ENCODE results near the gene PCNT.

Gene PCNT

DNA sequence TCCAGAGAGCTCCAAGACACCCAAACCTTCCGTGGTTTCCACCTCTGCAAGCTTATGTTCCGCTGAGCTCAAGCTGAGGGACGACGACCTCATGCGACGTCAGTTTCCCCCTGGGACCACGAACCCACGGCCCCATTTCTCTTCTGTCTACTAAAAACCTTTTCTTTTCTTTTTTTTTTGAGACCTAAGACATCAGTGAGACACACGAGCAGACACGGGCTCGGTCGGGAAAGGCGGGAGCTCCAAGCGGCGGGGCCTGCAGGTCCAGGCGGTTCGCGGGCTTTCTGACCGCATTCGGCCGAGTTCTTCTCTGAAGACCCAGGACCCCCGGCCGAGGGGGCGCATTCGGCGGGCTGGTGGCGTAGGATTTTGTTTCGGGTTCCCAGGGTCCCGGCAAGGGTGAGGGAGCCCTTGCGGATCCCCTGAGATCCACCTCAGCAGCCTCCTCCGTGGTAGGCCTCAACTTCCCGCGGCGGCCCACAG, 688 bp upstream of the PCNT start:
- no peak for TF ChIP-seq CTCF (IDR thresholded peaks at IDR 0.05)
- TF ChIP-seq ZFX (IDR thresholded peaks at IDR 0.05; ENCODE audit: borderline replicate concordance) = no peak
- H3K27ac ChIP-seq = peak overlapping the region; percentile 99

- TF ChIP-seq CTCF (IDR thresholded peaks at IDR 0.05) = no peak; the same call in 1 of the 2 replicates
- no peak for TF ChIP-seq ZFX (IDR thresholded peaks at IDR 0.05; ENCODE audit: borderline replicate concordance)
Observed at GRCh38 chr21:46324390-46325072, 575 bp downstream of the PCNT start.

DNA sequence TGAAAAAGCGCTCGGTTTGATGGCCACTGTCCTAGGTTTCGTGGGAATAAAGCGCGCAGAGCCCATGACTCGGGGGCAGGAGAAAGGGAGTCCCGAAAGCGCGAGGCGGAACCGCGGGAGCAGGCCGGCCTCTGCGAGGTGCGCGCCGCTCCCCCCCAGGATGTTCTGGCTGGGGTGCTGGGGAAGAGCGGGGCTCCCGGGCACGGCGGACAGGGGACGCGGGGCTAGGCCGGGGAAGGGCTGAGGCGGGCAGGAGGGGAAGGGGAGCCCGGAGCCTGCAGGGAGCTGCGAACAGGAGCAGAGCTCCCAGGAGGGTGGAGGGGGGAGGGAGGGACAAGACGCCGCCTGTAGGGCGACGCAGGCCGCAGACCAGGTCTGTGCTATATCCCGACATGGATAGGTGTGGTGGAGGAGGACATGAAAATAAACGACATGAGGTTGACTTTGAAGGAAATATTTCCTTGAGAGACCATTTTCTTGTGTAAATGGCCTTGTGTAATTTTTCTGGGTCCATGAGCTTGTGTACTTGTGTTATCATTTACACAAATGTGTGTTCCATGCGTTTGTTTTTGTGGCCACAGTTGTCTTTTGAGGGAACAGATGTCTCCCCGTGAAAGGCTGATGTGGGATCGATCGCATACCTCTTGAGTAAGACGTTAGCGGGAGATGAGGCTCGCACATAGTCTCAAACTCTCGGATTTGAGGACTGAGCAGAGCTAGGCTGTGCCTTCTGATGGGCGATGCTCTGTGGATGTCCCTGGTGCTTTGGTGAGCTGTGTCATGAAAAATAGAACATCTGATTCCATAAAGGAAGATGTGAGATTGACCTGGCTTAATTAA, 1.3 kb downstream of the PCNT start:
- TF ChIP-seq CTCF (IDR thresholded peaks at IDR 0.05) (peak; percentile 18; the same call in 1 of the 2 replicates), ZFX (IDR thresholded peaks at IDR 0.05; ENCODE audit: borderline replicate concordance) (no peak)
- H3K27ac ChIP-seq = peak overlapping the region; percentile 99

More at GRCh38 chr21:46324390-46325072, 575 bp downstream of the PCNT start:
- peak overlapping the region; percentile 99 for H3K27ac ChIP-seq

- TF ChIP-seq ZFX (IDR thresholded peaks at IDR 0.05; ENCODE audit: borderline replicate concordance) = no peak
- no peak for TF ChIP-seq CTCF (IDR thresholded peaks at IDR 0.05)
- H3K27ac ChIP-seq = peak overlapping the region; percentile 99
Observed at GRCh38 chr21:46326110-46326703, 2.3 kb downstream of the PCNT start.

DNA sequence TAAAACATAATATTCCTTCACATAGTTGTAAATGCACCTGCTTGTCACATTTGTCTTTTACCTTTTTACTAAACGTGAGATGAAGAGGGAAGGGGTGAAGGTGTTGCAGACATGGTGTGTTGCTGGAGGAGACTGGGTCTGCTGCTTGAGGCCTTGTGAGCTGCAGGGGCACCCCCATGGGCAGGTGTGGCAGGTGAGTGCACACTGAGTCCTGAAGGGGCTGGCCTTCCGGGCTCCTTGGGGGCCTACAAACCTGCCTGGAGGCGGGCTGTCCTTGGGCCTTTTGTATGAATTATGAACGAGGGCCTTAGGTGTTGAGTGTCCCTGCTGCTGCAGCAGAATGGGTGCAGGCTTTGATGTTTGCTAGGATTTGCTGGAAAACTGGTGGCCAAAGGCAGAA, 3.8 kb downstream of the PCNT start:
- TF ChIP-seq CTCF (IDR thresholded peaks at IDR 0.05) = no peak
- no peak for TF ChIP-seq ZFX (IDR thresholded peaks at IDR 0.05; ENCODE audit: borderline replicate concordance)
- H3K27ac ChIP-seq = no peak overlapping the region

GRCh38 chr21:46328151-46328550, 4.2 kb downstream of the PCNT start:
- H3K27ac ChIP-seq = no peak overlapping the region
- TF ChIP-seq ZFX (IDR thresholded peaks at IDR 0.05; ENCODE audit: borderline replicate concordance) (no peak), CTCF (IDR thresholded peaks at IDR 0.05) (no peak)

Measured in 22Rv1 (cell line).